Effector memory CD8-positive, alpha-beta T cell (primary cell): ENCODE results near the gene L3MBTL1.

ENCODE experiments used
- ATAC-seq: fragments of 150-1000 bp; cut with Tn5 transposase; replicated peaks from 2 replicates; pipeline ENCODE4 v1.10.0; 2021; ENCODE audit warnings: mild to moderate bottlenecking, moderate library complexity
- DNase-seq, 3 experiments: peaks; one replicate each; pipeline ENCODE4 v3.0.0; 2021
- H3K27ac Mint-ChIP-seq, 2 donors: one replicate each; pipeline ENCODE4 v1.8.0; 2022; ENCODE audit warnings: mild to moderate bottlenecking in 2 of 2, mixed read lengths in 2 of 2, moderate library complexity in 2 of 2
- H3K27me3 Mint-ChIP-seq, 2 donors: one replicate each; pipeline ENCODE4 v1.8.0; 2022; ENCODE audit warnings: mixed read lengths in 2 of 2
- H3K36me3 Mint-ChIP-seq: one replicate; pipeline ENCODE4 v1.8.0; 2022; ENCODE audit warnings: mild to moderate bottlenecking, moderate library complexity, mixed read lengths; ENCODE audit not compliant: insufficient read depth
- H3K4me1 Mint-ChIP-seq, 2 donors: one replicate each; pipeline ENCODE4 v1.8.0; 2022; ENCODE audit warnings: low read depth in 2 of 2, mixed read lengths in 2 of 2
- H3K4me3 Mint-ChIP-seq, 2 donors: one replicate each; pipeline ENCODE4 v1.8.0; 2022; ENCODE audit warnings: mild to moderate bottlenecking in 2 of 2, mixed read lengths in 2 of 2, moderate library complexity in 2 of 2
- H3K9me3 Mint-ChIP-seq, 2 donors: one replicate each; pipeline ENCODE4 v1.8.0; 2022; ENCODE audit warnings: mixed read lengths in 2 of 2

The L3MBTL1 gene

DNA sequence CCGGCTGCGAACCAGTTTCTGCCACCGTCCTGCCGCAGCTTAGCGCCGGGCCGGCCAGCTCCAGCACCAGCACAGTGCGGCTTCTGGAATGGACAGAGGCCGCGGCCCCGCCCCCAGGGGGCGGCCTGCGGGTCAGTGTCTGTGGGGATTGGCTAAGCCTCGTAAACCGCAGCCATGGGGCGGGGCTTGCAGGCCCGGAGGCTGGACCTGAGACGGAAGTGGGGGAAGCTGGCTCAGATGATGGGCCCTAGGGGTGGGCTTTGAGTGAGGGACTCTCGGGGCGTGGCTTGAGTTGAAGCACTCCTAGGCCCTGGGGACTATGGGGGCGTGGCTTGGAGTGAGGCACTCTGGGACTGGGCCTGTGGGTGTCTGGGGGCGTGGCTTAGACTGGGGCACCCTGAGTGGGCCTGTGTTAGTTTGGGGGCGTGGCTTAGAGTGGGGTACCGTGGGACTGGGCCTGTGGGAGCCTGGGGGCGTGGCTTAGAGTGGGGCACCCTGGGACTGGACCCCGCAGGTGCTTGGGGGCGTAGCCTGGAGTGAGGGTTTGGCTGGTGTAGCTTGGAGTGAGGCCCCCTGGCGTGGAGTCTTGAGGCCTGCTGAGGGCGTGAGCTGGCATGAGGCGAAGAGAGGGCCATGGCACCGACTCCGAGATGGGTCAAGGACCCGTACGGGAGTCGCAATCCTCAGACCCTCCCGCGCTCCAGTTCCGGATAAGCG, 6.6 kb downstream of the L3MBTL1 start:
- H3K4me3 Mint-ChIP-seq = peak overlapping the region; percentile 88 to 98
- H3K4me1 Mint-ChIP-seq = peaks cover 3 to 16% of the 10 kb centered on the region in 2 donors
- DNase-seq (peak; percentile 89 to 92 (median 89)), ATAC-seq (peak; percentile 88)
- H3K27ac Mint-ChIP-seq = peak overlapping the region; percentile 87 to 90
- peaks cover 6% of the 10 kb centered on the region in 2 donors for H3K27me3 Mint-ChIP-seq
- H3K36me3 Mint-ChIP-seq = peaks cover 8% of the 10 kb centered on the region
- no peaks in the 10 kb centered on the region for H3K9me3 Mint-ChIP-seq

DNA sequence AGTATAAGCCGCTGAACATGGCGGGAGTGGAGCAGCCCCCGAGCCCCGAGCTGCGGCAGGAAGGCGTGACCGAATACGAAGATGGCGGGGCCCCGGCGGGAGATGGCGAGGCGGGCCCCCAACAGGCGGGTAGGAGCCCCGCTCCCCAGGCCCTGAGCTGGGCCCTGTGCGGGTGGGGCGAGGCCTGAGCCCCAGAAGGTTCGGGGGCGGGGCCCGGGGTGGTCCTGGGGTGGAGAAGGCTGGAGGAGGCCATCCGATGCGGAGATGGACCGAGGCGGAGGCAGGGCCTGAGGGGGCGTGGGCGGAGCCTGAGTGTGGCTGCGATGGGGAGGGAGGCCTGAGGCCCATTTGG, 7.1 kb downstream of the L3MBTL1 start:
- Mint-ChIP-seq H3K4me3 (peak overlapping the region; percentile 88 to 98), H3K9me3 (no peaks in the 10 kb centered on the region), H3K27me3 (peaks cover under 1% of the 10 kb centered on the region in 2 donors), H3K27ac (peak overlapping the region; percentile 87 to 90), H3K4me1 (peaks cover 3 to 16% of the 10 kb centered on the region in 2 donors), H3K36me3 (peaks cover 8% of the 10 kb centered on the region)
- ATAC-seq = peak; percentile 26
- DNase-seq = no peak

DNA sequence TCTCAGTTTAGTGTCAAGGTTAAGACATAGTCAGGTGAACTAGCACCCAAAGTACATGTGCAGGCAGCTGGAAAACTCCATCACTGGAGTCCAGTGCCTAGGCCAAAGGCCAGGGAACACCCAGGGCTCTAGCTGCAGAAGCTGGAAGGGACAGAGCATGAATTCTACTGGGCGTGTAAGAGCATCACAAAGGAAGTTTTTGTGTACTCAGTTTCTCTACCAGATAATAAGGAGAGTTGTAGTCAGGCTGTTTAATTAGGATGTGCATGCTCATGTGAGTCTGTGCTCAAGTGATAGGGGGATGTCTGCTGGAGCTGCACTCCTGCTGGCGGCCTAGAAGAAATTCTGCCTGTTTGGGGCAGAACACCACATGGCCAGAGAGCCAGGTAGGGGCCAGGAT, 8.1 kb downstream of the L3MBTL1 start:
- Mint-ChIP-seq H3K27me3 (no peaks in the 10 kb centered on the region), H3K4me1 (peaks cover 3 to 16% of the 10 kb centered on the region in 2 donors), H3K27ac (no peak overlapping the region), H3K4me3 (peak overlapping the region in 1 of 2 donors; percentile 88), H3K9me3 (no peaks in the 10 kb centered on the region), H3K36me3 (peaks cover 8% of the 10 kb centered on the region)
- no peak for ATAC-seq
- no peak for DNase-seq

DNA sequence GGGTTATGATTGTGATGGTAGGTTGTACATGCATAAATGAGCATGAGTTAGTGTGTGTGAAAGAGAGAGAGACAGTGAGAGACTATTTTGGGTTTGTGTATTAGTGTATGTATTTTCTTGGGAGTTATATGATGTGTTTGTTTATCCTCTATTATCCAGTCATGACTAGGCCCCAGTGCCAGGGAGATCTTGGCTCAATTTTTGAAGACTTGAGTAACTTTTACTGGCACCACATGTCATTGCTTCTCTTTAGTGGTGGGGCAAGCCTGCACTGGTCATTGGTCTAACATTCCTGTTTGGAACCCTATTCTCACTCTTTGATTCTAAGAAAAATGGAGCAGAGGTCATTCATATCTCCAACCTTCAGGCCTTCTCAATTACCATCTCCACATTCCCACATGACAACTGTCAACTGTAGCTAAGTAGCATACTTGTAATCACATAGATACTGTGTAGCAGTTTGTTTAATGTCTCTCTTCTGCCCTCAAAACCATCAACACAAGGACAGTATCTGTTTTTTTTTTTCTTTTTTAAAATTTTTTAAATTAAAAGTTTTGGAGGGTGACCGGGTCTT, 8.8 kb downstream of the L3MBTL1 start:
- Mint-ChIP-seq H3K36me3 (peaks cover 5% of the 10 kb centered on the region), H3K27ac (no peak overlapping the region), H3K4me3 (no peak overlapping the region), H3K9me3 (no peaks in the 10 kb centered on the region), H3K4me1 (peaks cover 3 to 16% of the 10 kb centered on the region in 2 donors), H3K27me3 (no peaks in the 10 kb centered on the region)
- ATAC-seq (no peak), DNase-seq (no peak)

DNA sequence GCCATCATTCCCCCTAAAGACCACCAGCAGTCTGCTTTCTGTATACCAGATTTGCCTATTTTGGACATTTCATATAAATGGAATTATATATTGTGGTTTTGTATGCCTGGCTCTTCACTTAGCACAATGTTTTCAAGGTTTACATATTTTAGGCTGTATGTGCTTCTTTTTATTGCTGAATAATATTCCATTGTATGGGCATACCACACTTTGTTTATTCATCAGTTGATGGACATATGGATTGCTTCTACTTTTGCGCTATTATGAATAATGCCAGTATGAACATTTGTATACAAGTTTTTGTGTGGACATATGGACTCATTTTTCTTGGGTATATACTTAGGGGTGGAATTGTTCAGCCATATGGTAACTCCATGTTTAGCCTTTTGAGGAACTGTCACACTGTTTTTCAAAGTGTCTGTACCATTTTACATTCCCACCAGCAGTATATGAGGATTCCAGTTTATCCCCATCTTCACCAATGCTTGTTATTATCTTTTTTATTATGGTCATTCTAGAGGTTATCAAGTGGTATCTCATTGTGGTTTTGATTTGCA, 12.7 kb downstream of the L3MBTL1 start:
- DNase-seq (no peak), ATAC-seq (no peak)
- Mint-ChIP-seq H3K4me1 (peaks cover 0 to 7% of the 10 kb centered on the region in 2 donors), H3K36me3 (no peaks in the 10 kb centered on the region), H3K27me3 (no peaks in the 10 kb centered on the region), H3K4me3 (no peak overlapping the region), H3K9me3 (no peaks in the 10 kb centered on the region), H3K27ac (no peak overlapping the region)

DNA sequence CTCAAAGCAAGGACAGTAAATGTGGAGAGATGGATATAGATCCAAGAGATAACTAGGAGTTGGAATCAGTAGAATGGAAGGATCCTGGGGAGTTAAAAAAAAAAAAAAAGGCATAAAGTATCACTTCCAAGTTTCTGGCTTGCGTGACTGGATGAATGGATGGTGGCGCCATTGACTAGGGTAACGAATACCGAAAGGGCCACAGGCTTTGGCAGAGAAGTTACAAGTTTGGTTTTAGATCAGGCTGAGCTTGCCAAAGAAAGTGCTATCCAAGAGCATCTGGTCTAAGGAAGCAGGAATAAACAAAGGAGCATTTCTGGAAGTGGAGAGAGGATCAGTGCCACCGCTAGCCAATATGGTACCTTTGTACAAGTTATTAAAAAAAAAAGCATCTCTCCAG, 17.5 kb downstream of the L3MBTL1 start:
- Mint-ChIP-seq H3K27me3 (no peaks in the 10 kb centered on the region), H3K4me1 (no peaks in the 10 kb centered on the region), H3K9me3 (no peaks in the 10 kb centered on the region), H3K36me3 (no peaks in the 10 kb centered on the region), H3K4me3 (no peak overlapping the region), H3K27ac (peak overlapping the region in 1 of 2 donors; percentile 6)
- no peak for ATAC-seq
- no peak for DNase-seq

DNA sequence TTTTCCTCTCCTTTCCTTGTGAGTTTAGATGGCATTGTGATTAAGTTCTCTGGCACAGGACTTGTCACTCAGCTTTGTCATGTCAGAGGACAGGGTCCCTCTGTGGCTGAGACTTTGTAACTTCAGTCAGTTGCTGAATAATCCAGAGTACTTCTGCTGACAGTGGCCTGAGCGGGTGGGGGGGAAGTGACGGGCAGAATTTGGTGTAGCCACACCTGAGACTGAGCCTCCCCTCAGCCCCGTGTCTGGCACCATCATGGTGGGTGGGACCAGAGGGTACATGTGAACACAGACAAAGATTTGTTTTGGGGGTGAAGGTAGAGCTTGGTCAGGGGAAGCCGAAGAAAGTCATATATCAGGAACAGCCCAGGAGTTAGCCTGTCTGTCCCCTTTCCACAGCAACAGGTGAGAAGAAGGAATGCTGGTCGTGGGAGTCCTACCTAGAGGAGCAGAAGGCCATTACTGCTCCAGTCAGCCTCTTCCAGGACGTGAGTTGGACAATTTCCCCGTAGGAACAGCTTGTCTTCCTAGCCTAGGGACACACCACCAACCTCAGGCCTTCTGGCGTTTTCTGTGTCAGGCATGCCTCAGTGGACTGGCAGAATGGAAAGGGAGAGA, 20.9 kb downstream of the L3MBTL1 start:
- Mint-ChIP-seq H3K27ac (no peak overlapping the region), H3K4me1 (no peaks in the 10 kb centered on the region), H3K36me3 (no peaks in the 10 kb centered on the region), H3K27me3 (no peaks in the 10 kb centered on the region), H3K9me3 (no peaks in the 10 kb centered on the region), H3K4me3 (no peak overlapping the region)
- no peak for DNase-seq
- no peak for ATAC-seq

DNA sequence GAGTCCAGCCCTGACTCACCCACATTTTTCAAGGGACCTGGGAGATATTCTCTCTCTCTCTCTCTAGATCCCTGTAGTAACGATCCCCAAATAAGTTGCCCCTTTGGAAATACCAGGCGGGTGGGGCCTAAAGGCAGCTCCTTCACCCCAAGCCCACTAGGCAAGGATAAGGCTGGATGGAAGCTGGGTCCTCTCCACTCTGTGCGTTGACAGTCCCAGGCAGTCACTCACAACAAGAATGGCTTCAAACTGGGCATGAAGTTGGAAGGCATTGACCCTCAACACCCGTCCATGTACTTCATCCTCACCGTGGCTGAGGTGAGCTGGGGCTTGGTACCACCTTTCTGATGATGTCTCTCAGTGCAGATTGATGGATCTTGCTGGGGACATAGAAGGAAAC, 21.6 kb downstream of the L3MBTL1 start:
- Mint-ChIP-seq H3K4me3 (no peak overlapping the region), H3K9me3 (no peaks in the 10 kb centered on the region), H3K4me1 (no peaks in the 10 kb centered on the region), H3K27ac (no peak overlapping the region), H3K36me3 (no peaks in the 10 kb centered on the region), H3K27me3 (no peaks in the 10 kb centered on the region)
- DNase-seq (no peak), ATAC-seq (no peak)

DNA sequence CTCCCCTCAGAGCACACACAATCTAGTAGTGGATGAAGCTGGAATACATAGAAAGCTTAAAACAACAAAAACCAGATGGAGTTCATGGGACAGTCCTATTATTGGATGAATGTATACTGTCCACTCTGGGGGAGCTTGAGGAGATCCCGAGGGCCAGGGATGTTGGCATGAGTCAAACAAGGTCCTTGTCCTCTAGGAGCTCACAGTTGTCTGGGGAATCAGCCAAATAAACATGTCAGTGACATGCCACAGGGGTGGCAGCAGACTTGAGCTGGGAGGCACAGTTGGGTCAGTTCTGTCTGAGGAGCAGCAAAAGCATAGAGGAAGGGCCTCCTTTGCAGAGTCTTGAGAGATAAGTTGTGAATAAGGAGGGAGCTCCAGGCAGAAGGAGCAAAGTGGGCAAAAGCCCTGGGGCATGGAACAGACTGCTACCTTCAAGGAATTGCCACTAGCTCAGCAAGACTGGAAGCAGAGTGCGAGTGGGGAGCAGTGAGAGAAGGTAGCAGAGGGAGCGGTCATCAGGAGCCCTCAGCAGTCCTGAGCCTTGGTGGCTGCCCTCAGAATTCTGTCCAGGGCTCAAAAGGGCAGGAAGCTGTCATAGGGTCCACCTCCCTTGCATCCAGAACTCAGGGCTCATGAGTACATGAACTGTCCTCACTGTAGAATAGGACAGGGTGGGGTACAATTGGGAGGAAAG, 22.1 kb downstream of the L3MBTL1 start:
- Mint-ChIP-seq H3K4me1 (no peaks in the 10 kb centered on the region), H3K36me3 (no peaks in the 10 kb centered on the region), H3K9me3 (no peaks in the 10 kb centered on the region), H3K4me3 (no peak overlapping the region), H3K27ac (no peak overlapping the region), H3K27me3 (no peaks in the 10 kb centered on the region)
- ATAC-seq = no peak
- DNase-seq = no peak

DNA sequence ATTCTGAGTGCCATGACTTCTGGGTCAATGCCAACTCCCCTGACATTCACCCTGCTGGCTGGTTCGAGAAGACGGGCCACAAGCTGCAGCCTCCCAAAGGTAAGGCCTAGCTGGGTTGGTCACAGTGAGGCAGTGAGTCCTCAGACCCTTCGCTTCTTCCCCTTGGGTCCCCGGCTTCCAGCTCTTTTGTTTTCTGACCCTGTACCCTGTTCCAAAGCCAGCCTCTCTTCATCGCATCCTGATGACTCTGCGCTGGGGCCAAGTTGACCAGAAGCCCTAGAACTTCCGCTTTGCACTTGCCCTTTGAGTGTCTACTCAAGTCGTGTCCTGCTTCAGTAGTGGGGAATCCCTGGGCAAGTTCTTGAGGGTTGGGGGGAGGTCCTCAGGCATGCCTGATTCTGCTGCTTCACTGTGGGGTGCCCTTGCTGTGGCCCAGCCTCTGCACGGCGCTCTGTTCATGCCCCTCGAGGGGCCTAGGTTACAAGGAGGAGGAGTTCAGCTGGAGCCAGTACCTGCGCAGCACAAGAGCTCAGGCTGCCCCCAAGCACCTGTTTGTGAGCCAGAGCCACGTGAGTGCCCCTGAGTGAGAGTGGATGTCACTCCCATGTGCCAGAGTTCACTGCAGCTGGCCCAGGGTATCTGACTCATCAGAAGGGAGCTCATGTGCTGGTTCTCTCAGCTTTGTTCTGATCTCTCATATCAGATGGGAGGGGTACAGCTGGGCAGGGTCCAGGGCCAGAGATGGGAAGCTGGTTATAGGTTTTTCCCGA, 23.0 kb downstream of the L3MBTL1 start:
- no peak overlapping the region for H3K4me3 Mint-ChIP-seq
- no peak overlapping the region for H3K27ac Mint-ChIP-seq
- H3K27me3 Mint-ChIP-seq = no peaks in the 10 kb centered on the region
- no peaks in the 10 kb centered on the region for H3K36me3 Mint-ChIP-seq
- H3K4me1 Mint-ChIP-seq = no peaks in the 10 kb centered on the region
- DNase-seq = no peak
- no peaks in the 10 kb centered on the region for H3K9me3 Mint-ChIP-seq
- ATAC-seq = no peak

DNA sequence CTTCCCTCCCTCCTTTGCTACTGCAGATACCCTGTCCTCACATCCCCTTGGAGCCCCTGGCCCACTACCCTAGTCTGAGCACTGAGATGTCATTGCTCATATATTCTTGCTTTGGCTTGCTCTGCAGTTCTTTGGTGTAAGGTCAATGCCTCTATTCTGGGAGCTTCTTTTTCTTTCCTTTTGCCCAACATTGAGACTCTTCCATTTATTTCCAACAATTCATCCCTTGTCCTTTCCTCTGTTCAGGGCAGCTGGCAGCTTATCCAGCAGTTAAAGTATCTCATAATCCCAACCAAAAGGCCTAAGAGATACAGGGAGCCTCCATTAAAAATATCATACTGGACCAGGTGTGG, 23.6 kb downstream of the L3MBTL1 start:
- no peak overlapping the region for H3K27ac Mint-ChIP-seq

DNA sequence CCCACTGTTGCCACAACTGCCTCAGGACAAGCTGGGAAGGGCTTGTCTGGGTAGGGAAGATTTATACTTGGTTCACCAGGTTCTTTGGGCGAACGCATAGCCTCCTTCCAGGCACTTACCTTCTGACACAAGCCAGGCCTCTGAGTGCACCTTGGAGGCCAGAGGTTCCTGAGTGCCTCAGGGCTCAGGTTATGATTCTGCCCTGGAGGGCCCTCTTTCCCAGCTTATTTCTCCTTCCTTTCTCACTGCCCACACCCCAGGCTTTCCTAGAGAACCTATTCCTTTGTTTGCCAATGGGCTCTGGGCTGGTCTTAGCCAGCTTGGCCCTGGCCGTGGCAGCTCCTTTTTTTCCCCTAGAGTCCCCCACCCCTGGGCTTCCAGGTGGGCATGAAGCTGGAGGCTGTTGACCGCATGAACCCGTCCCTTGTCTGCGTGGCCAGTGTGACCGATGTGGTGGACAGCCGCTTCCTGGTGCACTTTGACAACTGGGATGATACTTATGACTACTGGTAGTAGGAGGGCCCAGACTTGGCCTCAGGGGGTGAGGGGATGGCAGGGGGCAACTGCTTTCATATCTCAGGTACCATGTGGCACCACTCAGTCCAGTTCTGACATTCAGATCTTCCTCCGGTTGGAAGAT, 25.0 kb downstream of the L3MBTL1 start:
- no peak overlapping the region for H3K27ac Mint-ChIP-seq
- H3K27me3 Mint-ChIP-seq = no peaks in the 10 kb centered on the region
- no peaks in the 10 kb centered on the region for H3K4me1 Mint-ChIP-seq
- no peak for ATAC-seq
- H3K4me3 Mint-ChIP-seq = no peak overlapping the region
- no peaks in the 10 kb centered on the region for H3K36me3 Mint-ChIP-seq
- no peaks in the 10 kb centered on the region for H3K9me3 Mint-ChIP-seq
- DNase-seq = no peak

More for the DNA sequence above, 23.6 kb downstream of the L3MBTL1 start:
- no peak for DNase-seq
- no peaks in the 10 kb centered on the region for H3K36me3 Mint-ChIP-seq
- H3K4me3 Mint-ChIP-seq = no peak overlapping the region
- ATAC-seq = no peak
- H3K9me3 Mint-ChIP-seq = no peaks in the 10 kb centered on the region
- no peaks in the 10 kb centered on the region for H3K4me1 Mint-ChIP-seq
- no peaks in the 10 kb centered on the region for H3K27me3 Mint-ChIP-seq

DNA sequence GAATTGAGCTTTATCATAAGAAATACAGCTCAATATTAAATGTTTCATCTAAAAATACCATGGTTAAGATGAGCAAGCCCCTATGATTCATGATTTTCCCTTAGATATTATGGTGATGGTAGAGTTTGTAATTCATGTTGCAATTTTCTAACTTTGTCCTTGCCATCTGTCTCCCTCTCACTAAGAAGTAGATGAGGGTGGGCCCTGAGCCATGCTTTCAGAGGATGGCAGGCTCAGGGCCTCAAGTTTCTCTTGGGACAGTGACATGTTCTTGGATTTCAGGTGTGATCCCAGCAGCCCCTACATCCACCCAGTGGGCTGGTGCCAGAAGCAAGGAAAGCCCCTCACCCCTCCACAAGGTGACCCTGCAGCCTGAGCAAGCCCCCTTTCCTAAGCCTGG, 25.6 kb downstream of the L3MBTL1 start:
- H3K36me3 Mint-ChIP-seq = no peaks in the 10 kb centered on the region
- H3K4me1 Mint-ChIP-seq = no peaks in the 10 kb centered on the region
- no peak for DNase-seq
- ATAC-seq = no peak
- no peak overlapping the region for H3K4me3 Mint-ChIP-seq
- H3K9me3 Mint-ChIP-seq = no peaks in the 10 kb centered on the region
- H3K27me3 Mint-ChIP-seq = no peaks in the 10 kb centered on the region
- no peak overlapping the region for H3K27ac Mint-ChIP-seq
